OCI-M2 (cell line): ENCODE results near the gene OTUD5.
A peak's percentile ranks its signal among the peaks of the same experiment; 100 is the strongest.

Source experiments
- DNase-seq: peaks from one replicate; lab custom pipeline; 2025; ENCODE audit not compliant: unreplicated experiment; lab: John Stamatoyannopoulos, UW

Gene OTUD5

DNA sequence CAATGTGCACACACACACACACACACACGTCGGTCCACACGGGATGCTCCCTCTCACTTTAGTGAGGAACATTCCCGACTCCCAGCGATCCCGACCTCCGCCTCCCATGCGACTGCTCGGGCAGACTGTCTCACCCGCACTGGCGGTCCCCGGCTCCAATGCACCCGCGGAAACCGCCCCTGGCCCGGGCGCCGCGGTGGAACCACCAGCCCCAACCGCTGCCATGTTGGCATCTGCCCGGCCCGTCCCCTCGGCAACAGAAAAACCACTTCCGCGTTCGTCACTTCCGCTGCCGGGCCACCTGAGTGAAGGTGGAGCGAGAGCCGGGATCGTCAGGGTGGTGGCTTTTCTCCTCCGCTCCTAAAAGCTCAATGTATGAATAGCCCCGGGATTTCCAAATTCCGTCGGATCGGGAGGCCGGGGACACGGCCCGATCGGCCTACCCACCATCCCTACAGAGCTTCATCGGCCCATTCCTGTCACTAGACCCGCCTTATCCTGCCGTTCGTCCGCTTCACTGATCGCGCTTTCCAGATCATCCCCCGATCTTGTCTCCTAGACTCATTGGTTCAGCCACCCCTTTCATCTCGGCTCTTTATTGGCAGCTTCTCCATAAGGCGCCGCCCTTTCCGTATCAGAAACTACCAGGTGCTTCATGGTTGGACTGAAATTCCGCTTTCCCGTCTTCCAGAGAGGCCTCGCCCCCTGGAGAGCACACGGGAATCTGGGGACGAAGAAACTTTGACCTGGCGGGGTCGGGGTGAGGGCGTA, 45.8 kb downstream of the OTUD5 start, which contains the start of gene SLC35A2:
Gene SLC35A2 (minus strand): TSS at position 235 of the 771 bp plus-strand sequence. CDS start 10 bp downstream, at position 225.
- peak; percentile 85 for DNase-seq

- DNase-seq, result no peak
These were observed 46.4 kb downstream of the OTUD5 start for GRCh38 chrX:48910926-48911411.

DNA sequence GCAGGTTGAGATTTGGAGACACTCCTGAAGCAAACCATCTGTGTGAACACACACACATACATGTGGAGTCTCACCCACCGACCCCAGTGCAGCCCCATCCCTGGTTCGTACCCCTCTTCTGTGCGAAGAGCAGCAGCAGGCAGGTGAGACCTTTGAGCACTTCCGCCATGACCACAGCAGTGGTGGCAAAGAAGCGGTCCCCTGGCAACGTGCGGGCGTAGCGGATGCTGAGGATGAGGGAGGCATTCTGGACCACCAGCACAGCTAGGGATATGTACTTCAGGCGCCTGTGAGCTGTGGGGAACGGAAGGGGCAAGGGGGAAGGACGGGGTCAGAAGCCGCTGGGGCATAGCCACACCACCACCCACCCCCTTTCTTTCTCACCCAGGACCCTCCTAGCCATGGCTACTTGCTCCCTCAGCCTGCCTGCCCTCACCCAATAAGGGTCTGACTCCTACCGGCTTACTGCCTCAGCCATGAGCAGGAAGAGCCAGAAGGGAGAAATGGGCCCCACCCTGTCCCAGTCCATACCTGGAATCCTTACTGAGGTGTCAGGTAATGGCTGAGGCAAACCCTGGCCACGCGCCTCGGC, 47.6 kb downstream of the OTUD5 start:
- DNase-seq, result no peak

DNA sequence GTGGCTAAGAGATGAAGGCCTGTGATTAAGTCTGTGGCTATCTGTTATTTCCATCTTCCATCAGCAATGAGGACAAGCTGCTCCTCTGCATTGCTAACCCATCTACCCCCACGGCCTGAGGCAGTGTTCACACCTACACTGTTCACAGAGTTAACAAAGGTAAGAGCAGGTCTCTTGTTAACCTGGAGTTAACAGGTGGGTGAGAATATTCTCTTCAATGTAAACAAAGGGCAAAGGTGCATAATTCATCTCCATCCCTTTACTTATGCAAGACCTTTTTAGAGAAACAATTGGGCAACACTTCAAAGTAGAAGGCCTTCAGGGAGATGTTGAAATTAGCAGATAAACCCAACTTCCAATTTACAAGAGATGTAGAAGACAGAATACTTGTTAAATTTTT, 48.8 kb downstream of the OTUD5 start:
- DNase-seq, result no peak

GRCh38 chrX:48905090-48905790, 52.2 kb downstream of the OTUD5 start:
- DNase-seq, result no peak

DNA sequence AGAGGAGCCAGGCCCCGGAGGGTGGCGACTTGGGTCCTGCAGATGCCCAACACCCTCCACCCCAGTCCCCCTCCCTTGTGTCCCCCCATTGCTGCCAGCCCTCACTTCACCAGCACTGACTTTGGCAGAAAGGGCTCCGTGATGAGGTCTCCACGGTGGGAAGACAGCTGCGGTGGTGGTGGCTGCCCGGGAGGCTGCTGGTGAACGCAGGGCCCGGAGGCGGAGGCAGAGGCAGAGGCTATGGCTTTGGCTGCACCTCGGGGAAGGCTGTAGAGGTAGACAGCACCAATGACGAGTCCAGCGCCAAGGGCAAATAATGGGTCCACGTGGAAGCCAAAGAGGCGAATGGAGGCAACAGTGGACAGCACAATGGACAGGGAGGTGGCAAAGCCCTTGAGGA, 52.8 kb downstream of the OTUD5 start:
- DNase-seq, result no peak

GRCh38 chrX:48904180-48904579, 53.2 kb downstream of the OTUD5 start:
- no peak for DNase-seq

- no peak for DNase-seq
These were observed 54.1 kb downstream of the OTUD5 start for GRCh38 chrX:48903290-48903689.

DNA sequence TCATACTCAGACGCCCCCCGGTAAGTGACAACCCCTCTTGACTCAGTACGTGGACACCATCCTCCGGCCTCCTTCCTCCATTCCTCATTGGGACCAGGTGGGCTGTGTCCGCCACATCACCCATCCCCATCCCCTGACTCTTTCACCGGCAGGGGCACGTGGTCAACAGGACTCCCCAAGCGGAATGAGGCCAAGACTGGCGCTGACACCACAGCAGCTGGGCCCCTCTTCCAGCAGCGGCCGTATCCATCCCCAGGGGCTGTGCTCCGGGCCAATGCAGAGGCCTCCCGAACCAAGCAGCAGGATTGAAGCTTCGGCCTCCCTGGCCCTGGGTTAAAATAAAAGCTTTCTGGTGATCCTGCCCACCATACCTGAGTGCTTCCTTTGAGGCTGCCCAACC, 54.6 kb downstream of the OTUD5 start:
- DNase-seq, result no peak

GRCh38 chrX:48902135-48902534, 55.3 kb downstream of the OTUD5 start:
- no peak for DNase-seq

DNA sequence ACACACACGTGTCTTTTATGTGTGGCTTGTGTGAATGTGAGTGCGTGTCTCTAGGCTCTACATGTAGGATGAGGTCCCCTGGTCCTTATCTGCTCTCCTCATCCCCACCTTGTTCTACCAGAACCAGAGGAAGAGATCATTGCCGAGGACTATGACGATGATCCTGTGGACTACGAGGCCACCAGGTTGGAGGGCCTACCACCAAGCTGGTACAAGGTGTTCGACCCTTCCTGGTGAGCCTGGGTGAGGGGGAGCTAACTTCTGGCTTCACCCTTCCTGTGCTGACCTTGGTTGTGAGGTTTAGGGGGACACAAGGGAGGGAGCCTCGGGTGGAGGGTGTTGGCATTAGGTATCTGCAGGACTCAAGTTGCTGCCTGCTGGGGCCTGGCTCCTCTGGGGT, 56.3 kb downstream of the OTUD5 start:
- no peak for DNase-seq

- no peak for DNase-seq
These were observed 58.4 kb downstream of the OTUD5 start for GRCh38 chrX:48899078-48899410.

- peak; percentile 78 for DNase-seq
These were observed 59.6 kb downstream of the OTUD5 start, which contains the start of the genes PQBP1 and TIMM17B for GRCh38 chrX:48897625-48898306. TSS of gene PQBP1 (plus strand) at chrX:48897930. CDS start at chrX:48898510, 580 bp downstream. TSS of gene TIMM17B (minus strand) at chrX:48897768. CDS start at chrX:48897749, 19 bp downstream.

DNA sequence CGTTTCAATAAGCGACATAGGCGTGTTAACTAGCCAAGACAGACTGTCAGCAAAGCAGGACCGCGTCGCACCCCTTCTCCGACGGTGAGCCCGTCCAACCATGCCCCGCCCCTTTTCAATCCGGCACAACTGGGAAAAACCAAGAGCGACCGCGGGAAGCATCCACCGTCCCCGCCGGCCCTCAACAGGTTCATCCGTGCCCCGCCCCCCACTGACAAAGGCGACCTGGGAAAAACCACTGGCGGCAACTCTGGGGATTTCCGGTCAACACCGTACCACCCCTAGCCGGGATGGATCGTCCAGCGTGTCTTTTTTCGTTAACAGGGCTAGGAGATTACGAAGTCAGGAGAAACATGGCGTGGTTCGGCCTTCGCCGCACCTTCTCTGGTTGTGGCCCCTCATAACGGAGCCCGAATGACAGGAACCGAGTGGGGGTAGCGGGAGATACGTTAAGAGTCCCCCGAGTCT, 60.2 kb downstream of the OTUD5 start:
- no peak for DNase-seq

DNA sequence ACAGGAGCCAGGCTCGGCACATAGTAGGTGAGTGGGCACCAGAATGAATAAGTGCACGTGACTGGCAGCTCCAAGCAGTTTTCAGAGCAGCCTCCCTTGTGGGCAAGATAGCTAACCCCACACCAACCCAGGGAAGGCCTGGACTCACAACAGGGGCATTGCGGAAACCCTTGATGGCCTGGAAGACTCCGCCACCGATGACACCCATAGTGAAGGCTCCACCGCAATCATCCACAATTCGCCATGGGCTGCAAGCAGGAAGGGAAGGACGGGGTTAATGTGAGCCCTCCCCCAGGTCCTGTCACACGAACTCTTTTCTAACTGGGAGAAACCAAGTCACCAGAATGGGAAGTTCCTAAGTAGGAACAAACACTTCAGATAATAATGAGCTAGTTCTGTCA, 60.8 kb downstream of the OTUD5 start:
- no peak for DNase-seq

GRCh38 chrX:48894891-48895290, 62.5 kb downstream of the OTUD5 start:
- no peak for DNase-seq

DNA sequence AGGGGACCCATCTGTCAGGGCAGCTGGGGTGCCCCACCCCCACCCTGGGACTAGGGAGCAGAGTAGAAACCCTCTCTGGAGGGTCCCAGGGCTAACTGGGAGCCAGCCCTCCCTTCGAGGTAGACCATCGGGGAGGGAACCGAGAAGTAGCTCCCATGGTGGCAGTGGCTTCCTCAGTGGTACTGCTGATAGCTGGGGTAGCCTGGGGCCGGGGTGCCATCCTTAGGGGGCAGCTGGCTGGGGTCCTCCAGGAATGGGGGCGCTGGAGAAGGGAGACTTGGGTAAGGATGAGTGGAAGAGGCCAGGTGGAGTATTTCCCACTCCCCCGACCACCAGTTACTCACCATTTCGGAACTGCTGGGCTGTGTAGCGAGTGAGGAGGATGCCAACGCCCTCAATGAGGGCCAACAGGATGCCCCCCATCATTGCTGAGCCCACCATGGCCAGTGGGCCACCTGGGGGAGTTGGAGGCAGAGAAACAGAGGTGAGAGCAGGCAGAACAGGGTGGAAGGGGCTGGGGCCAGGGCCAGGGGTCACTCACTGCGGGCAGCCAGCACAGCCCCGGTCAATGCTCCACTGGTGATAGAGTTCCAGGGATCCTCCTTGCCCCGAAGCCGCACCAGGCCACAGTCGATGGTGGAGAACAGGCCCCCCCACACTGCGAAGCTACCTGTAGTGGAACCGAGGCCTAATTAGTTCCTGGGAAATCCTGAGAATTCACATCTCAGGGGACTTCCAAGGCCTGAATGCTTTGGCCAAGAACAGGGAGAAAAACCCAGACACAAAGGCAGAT, 63.7 kb downstream of the OTUD5 start:
- no peak for DNase-seq

DNA sequence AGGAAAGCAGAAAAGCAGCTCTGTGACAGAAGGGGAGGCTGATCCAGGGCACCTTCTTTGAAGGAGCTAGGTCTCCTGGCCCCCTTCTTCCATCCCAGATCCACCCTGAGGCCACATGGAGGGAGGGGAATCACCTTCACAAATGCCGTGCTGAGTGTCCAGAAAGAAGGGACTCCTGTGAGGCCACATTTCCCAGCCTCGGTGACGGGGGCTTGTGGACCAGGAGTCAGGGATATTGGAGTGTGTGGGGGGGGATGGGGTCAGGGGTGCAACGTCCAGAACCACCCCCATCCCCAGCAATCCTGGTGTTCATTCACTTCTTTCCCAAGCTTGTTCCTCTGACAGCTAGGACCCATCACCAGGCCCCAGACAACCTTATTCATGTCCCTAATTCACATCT, 64.5 kb downstream of the OTUD5 start:
- DNase-seq, result no peak

- DNase-seq, result no peak
These were observed 65.8 kb downstream of the OTUD5 start for GRCh38 chrX:48891402-48892288.
